ENCODE measurements around the gene SLC17A7.
A peak's percentile ranks its signal among the peaks of the same experiment; 100 is the strongest.

The SLC17A7 gene

GRCh38 chr19:49421878-49422202 lies 19.5 kb downstream of the SLC17A7 start:
- DNase-seq, result no peak

DNA sequence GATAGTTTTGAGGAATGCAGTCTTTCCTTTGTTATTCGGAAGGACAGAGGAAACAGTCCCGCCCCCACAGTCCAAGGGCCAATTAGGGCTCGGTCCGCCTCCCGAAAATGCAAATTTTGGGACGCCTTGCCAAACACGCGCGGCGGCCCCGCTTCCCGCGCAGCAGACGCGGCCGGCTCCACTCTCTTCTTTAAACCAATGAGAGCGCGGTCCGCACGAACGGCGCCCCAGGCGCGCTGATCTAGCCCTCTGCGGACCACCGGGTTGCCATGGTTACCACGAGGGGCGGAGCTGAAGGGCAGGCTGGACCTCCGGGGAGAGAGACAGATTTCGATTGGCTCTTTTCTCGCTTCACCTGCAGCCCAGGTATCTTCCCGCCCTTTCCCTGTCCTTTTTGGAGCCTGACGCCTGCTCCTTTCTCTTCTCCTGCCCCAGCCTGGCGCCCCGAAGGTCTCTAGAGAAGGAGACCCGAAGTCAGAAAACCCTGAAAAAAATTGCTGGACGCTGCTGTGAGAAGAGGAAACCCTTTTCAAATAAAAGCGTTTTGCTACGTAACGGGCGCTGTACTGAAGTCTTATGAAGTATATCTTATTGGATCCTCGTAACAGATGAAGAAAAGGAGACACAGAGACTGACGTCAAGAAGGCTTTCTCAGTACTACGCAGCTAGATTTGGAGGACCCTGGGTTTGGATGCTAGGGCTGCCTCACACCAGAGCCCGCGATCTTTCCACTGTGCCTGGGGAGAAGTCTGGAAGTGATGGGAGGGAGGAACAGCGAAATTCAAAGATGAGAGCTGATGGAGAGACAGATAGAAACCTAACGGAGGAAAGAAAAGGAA lies 20.1 kb downstream of the SLC17A7 start:
- Histone ChIP-seq H3K79me1 (ENCODE audit: low read length) (no peaks in the 10 kb centered on the region), H2BK120ac (ENCODE audit: low read depth, low read length) (no peak overlapping the region), H3K4me2 (ENCODE audit: low read length) (no peak overlapping the region), H3K4me3 (ENCODE audit: low read length) (no peak overlapping the region), H3K27ac (ENCODE audit: low read depth, low read length) (no peak overlapping the region), H3K4me1 (ENCODE audit: control insufficient read depth, low read depth, low read length) (no peaks in the 10 kb centered on the region), H2AK5ac (ENCODE audit: low read length) (no peak overlapping the region), H3K9ac (ENCODE audit: low read length) (no peak overlapping the region), H4K8ac (ENCODE audit: low read depth, low read length) (no peak overlapping the region), H3K36me3 (ENCODE audit: control insufficient read depth, insufficient read depth, low read length) (no peaks in the 10 kb centered on the region), H3K56ac (ENCODE audit: low read length) (no peak overlapping the region), H3K79me2 (ENCODE audit: control insufficient read depth, insufficient read depth, low read length) (no peaks in the 10 kb centered on the region), H2BK15ac (replicated peaks; ENCODE audit: low read depth) (no peak overlapping the region), H3K27me3 (ENCODE audit: insufficient read depth, low read length, poor library complexity) (peaks cover 37% of the 10 kb centered on the region), H2BK5ac (ENCODE audit: low read length) (no peak overlapping the region), H3K23ac (ENCODE audit: low read length) (no peak overlapping the region), H3K18ac (ENCODE audit: low read length) (no peak overlapping the region), H3K4ac (ENCODE audit: low read depth, low read length) (no peak overlapping the region), H4K5ac (ENCODE audit: low read length) (no peak overlapping the region)
- no CpG with 5 or more reads among the region's 48 CpGs for WGBS (ENCODE audit: extremely low coverage, insufficient coverage, low lambda C conversion rate)
- DNase-seq, result peak; percentile 96

More at GRCh38 chr19:49421878-49422202, 19.5 kb downstream of the SLC17A7 start:
- Histone ChIP-seq H3K79me2 (ENCODE audit: control insufficient read depth, insufficient read depth, low read length) (no peaks in the 10 kb centered on the region), H2BK15ac (replicated peaks; ENCODE audit: low read depth) (no peak overlapping the region), H2AK5ac (ENCODE audit: low read length) (no peak overlapping the region), H3K36me3 (ENCODE audit: control insufficient read depth, insufficient read depth, low read length) (no peaks in the 10 kb centered on the region), H3K27ac (ENCODE audit: low read depth, low read length) (no peak overlapping the region), H4K8ac (ENCODE audit: low read depth, low read length) (no peak overlapping the region), H3K4ac (ENCODE audit: low read depth, low read length) (no peak overlapping the region), H3K9ac (ENCODE audit: low read length) (no peak overlapping the region), H3K23ac (ENCODE audit: low read length) (no peak overlapping the region), H2BK5ac (ENCODE audit: low read length) (no peak overlapping the region), H3K79me1 (ENCODE audit: low read length) (no peaks in the 10 kb centered on the region), H3K4me2 (ENCODE audit: low read length) (no peak overlapping the region), H3K4me3 (ENCODE audit: low read length) (no peak overlapping the region), H3K56ac (ENCODE audit: low read length) (no peak overlapping the region), H3K4me1 (ENCODE audit: control insufficient read depth, low read depth, low read length) (no peaks in the 10 kb centered on the region), H4K5ac (ENCODE audit: low read length) (no peak overlapping the region), H3K27me3 (ENCODE audit: insufficient read depth, low read length, poor library complexity) (peaks cover 40% of the 10 kb centered on the region), H3K18ac (ENCODE audit: low read length) (no peak overlapping the region), H2BK120ac (ENCODE audit: low read depth, low read length) (no peak overlapping the region)
- no CpG with 5 or more reads among the region's 3 CpGs for WGBS (ENCODE audit: extremely low coverage, insufficient coverage, low lambda C conversion rate)

- H3K36me3 ChIP-seq (ENCODE audit: control insufficient read depth, insufficient read depth, low read length), result no peaks in the 10 kb centered on the region
- H2AK5ac ChIP-seq (ENCODE audit: low read length), result no peak overlapping the region
- DNase-seq, result no peak
- H3K4me3 ChIP-seq (ENCODE audit: low read length), result no peak overlapping the region
- no peak overlapping the region for H3K9ac ChIP-seq (ENCODE audit: low read length)
- H3K4me1 ChIP-seq (ENCODE audit: control insufficient read depth, low read depth, low read length), result no peaks in the 10 kb centered on the region
- H3K79me1 ChIP-seq (ENCODE audit: low read length), result no peaks in the 10 kb centered on the region
- H3K4ac ChIP-seq (ENCODE audit: low read depth, low read length), result no peak overlapping the region
- peaks cover 30% of the 10 kb centered on the region for H3K27me3 ChIP-seq (ENCODE audit: insufficient read depth, low read length, poor library complexity)
- no peak overlapping the region for H3K18ac ChIP-seq (ENCODE audit: low read length)
- H3K56ac ChIP-seq (ENCODE audit: low read length), result no peak overlapping the region
- H3K79me2 ChIP-seq (ENCODE audit: control insufficient read depth, insufficient read depth, low read length), result no peaks in the 10 kb centered on the region
- no peak overlapping the region for H2BK15ac ChIP-seq (replicated peaks; ENCODE audit: low read depth)
- no peak overlapping the region for H3K27ac ChIP-seq (ENCODE audit: low read depth, low read length)
- H3K4me2 ChIP-seq (ENCODE audit: low read length), result no peak overlapping the region
- H2BK5ac ChIP-seq (ENCODE audit: low read length), result no peak overlapping the region
- WGBS (ENCODE audit: extremely low coverage, insufficient coverage, low lambda C conversion rate), result no CpG with 5 or more reads among the region's 2 CpGs
- H2BK120ac ChIP-seq (ENCODE audit: low read depth, low read length), result no peak overlapping the region
- H3K23ac ChIP-seq (ENCODE audit: low read length), result no peak overlapping the region
- no peak overlapping the region for H4K5ac ChIP-seq (ENCODE audit: low read length)
- no peak overlapping the region for H4K8ac ChIP-seq (ENCODE audit: low read depth, low read length)
Measured at GRCh38 chr19:49420227-49420626, 21.1 kb downstream of the SLC17A7 start.

DNA sequence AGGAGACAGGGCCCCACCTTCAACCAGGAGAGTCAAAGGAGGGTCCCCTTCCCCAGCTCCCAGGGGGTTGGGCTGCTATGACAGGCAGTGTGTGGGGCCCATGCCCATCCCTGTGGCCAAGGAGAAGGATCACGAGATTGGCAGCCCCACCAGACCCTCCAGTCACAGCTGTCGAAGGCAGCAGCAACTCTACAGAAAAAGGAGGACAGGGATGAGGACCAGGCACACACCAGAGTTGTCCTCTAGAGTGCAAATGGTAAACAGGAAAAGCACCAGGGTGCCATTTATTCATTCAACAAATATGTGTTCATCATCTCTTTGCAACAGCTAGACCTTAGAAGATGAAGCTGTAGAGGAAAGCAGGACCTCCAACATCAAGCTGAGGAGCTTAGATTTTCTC lies 22.2 kb downstream of the SLC17A7 start:
- no peak overlapping the region for H2AK5ac ChIP-seq (ENCODE audit: low read length)
- H3K27ac ChIP-seq (ENCODE audit: low read depth, low read length), result no peak overlapping the region
- H3K27me3 ChIP-seq (ENCODE audit: insufficient read depth, low read length, poor library complexity), result peaks cover 27% of the 10 kb centered on the region
- H3K4me3 ChIP-seq (ENCODE audit: low read length), result no peak overlapping the region
- no peak overlapping the region for H4K8ac ChIP-seq (ENCODE audit: low read depth, low read length)
- H3K79me2 ChIP-seq (ENCODE audit: control insufficient read depth, insufficient read depth, low read length), result no peaks in the 10 kb centered on the region
- H3K4ac ChIP-seq (ENCODE audit: low read depth, low read length), result no peak overlapping the region
- H2BK5ac ChIP-seq (ENCODE audit: low read length), result no peak overlapping the region
- no peak overlapping the region for H4K5ac ChIP-seq (ENCODE audit: low read length)
- no peak overlapping the region for H2BK120ac ChIP-seq (ENCODE audit: low read depth, low read length)
- no peak overlapping the region for H3K18ac ChIP-seq (ENCODE audit: low read length)
- DNase-seq, result no peak
- H3K23ac ChIP-seq (ENCODE audit: low read length), result no peak overlapping the region
- H2BK15ac ChIP-seq (replicated peaks; ENCODE audit: low read depth), result no peak overlapping the region
- no peak overlapping the region for H3K56ac ChIP-seq (ENCODE audit: low read length)
- H3K9ac ChIP-seq (ENCODE audit: low read length), result no peak overlapping the region
- no peaks in the 10 kb centered on the region for H3K4me1 ChIP-seq (ENCODE audit: control insufficient read depth, low read depth, low read length)
- no peaks in the 10 kb centered on the region for H3K36me3 ChIP-seq (ENCODE audit: control insufficient read depth, insufficient read depth, low read length)
- H3K79me1 ChIP-seq (ENCODE audit: low read length), result no peaks in the 10 kb centered on the region
- no CpG with 5 or more reads among the region's 2 CpGs for WGBS (ENCODE audit: extremely low coverage, insufficient coverage, low lambda C conversion rate)
- no peak overlapping the region for H3K4me2 ChIP-seq (ENCODE audit: low read length)

GRCh38 chr19:49418511-49418910 lies 22.8 kb downstream of the SLC17A7 start:
- WGBS (ENCODE audit: extremely low coverage, insufficient coverage, low lambda C conversion rate), result no CpG with 5 or more reads among the region's 5 CpGs
- no peak for DNase-seq

DNA sequence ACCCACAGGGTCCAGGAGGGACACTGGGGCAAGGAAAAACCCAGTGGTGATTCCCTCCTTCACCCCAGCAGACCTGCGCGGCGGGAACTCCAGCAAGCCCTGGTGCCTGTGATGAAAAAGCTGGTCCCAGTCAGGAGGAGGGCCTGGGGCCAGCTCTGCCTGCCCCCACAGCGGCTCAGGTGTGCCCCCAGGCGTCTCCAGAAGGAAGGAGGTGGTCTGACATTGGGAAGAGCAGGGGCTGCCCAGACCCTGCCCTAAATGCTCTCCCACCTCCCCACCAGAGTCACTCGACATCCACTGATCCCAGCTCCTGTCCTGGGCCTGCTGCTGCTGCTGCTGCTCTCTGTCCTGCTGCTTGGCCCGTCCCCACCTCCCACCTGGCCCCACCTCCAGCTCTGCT lies 24.2 kb downstream of the SLC17A7 start:
- no peaks in the 10 kb centered on the region for H3K36me3 ChIP-seq (ENCODE audit: control insufficient read depth, insufficient read depth, low read length)
- no peak overlapping the region for H3K4me2 ChIP-seq (ENCODE audit: low read length)
- no peaks in the 10 kb centered on the region for H3K79me2 ChIP-seq (ENCODE audit: control insufficient read depth, insufficient read depth, low read length)
- H2AK5ac ChIP-seq (ENCODE audit: low read length), result no peak overlapping the region
- H2BK120ac ChIP-seq (ENCODE audit: low read depth, low read length), result no peak overlapping the region
- no CpG with 5 or more reads among the region's 7 CpGs for WGBS (ENCODE audit: extremely low coverage, insufficient coverage, low lambda C conversion rate)
- H3K18ac ChIP-seq (ENCODE audit: low read length), result no peak overlapping the region
- no peak overlapping the region for H3K4me3 ChIP-seq (ENCODE audit: low read length)
- no peak for DNase-seq
- no peak overlapping the region for H3K4ac ChIP-seq (ENCODE audit: low read depth, low read length)
- H3K27me3 ChIP-seq (ENCODE audit: insufficient read depth, low read length, poor library complexity), result peaks cover 7% of the 10 kb centered on the region
- no peak overlapping the region for H3K27ac ChIP-seq (ENCODE audit: low read depth, low read length)
- H3K9ac ChIP-seq (ENCODE audit: low read length), result no peak overlapping the region
- H3K23ac ChIP-seq (ENCODE audit: low read length), result no peak overlapping the region
- peaks cover 4% of the 10 kb centered on the region for H3K4me1 ChIP-seq (ENCODE audit: control insufficient read depth, low read depth, low read length)
- H4K8ac ChIP-seq (ENCODE audit: low read depth, low read length), result no peak overlapping the region
- no peaks in the 10 kb centered on the region for H3K79me1 ChIP-seq (ENCODE audit: low read length)
- no peak overlapping the region for H4K5ac ChIP-seq (ENCODE audit: low read length)
- no peak overlapping the region for H2BK5ac ChIP-seq (ENCODE audit: low read length)
- no peak overlapping the region for H2BK15ac ChIP-seq (replicated peaks; ENCODE audit: low read depth)
- no peak overlapping the region for H3K56ac ChIP-seq (ENCODE audit: low read length)

More at GRCh38 chr19:49418511-49418910, 22.8 kb downstream of the SLC17A7 start:
- Histone ChIP-seq H3K23ac (ENCODE audit: low read length) (no peak overlapping the region), H3K4ac (ENCODE audit: low read depth, low read length) (no peak overlapping the region), H4K8ac (ENCODE audit: low read depth, low read length) (no peak overlapping the region), H3K4me1 (ENCODE audit: control insufficient read depth, low read depth, low read length) (no peaks in the 10 kb centered on the region), H3K4me2 (ENCODE audit: low read length) (no peak overlapping the region), H3K9ac (ENCODE audit: low read length) (no peak overlapping the region), H3K56ac (ENCODE audit: low read length) (no peak overlapping the region), H3K79me2 (ENCODE audit: control insufficient read depth, insufficient read depth, low read length) (no peaks in the 10 kb centered on the region), H2BK120ac (ENCODE audit: low read depth, low read length) (no peak overlapping the region), H3K27ac (ENCODE audit: low read depth, low read length) (no peak overlapping the region), H3K4me3 (ENCODE audit: low read length) (no peak overlapping the region), H2BK5ac (ENCODE audit: low read length) (no peak overlapping the region), H4K5ac (ENCODE audit: low read length) (no peak overlapping the region), H3K27me3 (ENCODE audit: insufficient read depth, low read length, poor library complexity) (peaks cover 22% of the 10 kb centered on the region), H2BK15ac (replicated peaks; ENCODE audit: low read depth) (no peak overlapping the region), H3K18ac (ENCODE audit: low read length) (no peak overlapping the region), H3K36me3 (ENCODE audit: control insufficient read depth, insufficient read depth, low read length) (no peaks in the 10 kb centered on the region), H2AK5ac (ENCODE audit: low read length) (no peak overlapping the region), H3K79me1 (ENCODE audit: low read length) (no peaks in the 10 kb centered on the region)
